A172 (cell line): ENCODE data around the gene TMPRSS3. TPM values are rescaled to one million over a fixed set of nuclear protein-coding genes. Genes with fewer than 3 reads are reported as not detected.

ENCODE experiments used
- DNase-seq: peaks from one replicate; pipeline ENCODE4 v3.0.0-alpha.2; 2015; ENCODE audit warnings: low spot score
- total RNA-seq: library from RNA; depleted of rRNA; stranded (reverse); fragments of >200 nt; shearing (Covaris generic); gene quantifications from 2 replicates; pipeline ENCODE4 v1.2.3, GENCODE V29; 2014; rRNA removed

Gene TMPRSS3
- total RNA-seq, 1 experiment from 2014 or later = 0.12 TPM

- no peak for DNase-seq
Measured at GRCh38 chr21:42337276-42337675, 58.6 kb downstream of the TMPRSS3 start.

GRCh38 chr21:42336054-42336453, 59.8 kb downstream of the TMPRSS3 start:
- peak; percentile 22 for DNase-seq

- no peak for DNase-seq
Measured at GRCh38 chr21:42332557-42333317, 63.1 kb downstream of the TMPRSS3 start.

GRCh38 chr21:42331660-42332059, 64.2 kb downstream of the TMPRSS3 start:
- DNase-seq = no peak

- DNase-seq = no peak
Measured at GRCh38 chr21:42330380-42331371, 65.2 kb downstream of the TMPRSS3 start.

- DNase-seq = no peak
Measured at GRCh38 chr21:42324896-42325295, 71.0 kb downstream of the TMPRSS3 start.

Other genes starting within 250 kb of the TMPRSS3 start
- 2.5 and 2.9 TPM in 2 replicates for gene ABCG1, start 176.9 kb downstream of the TMPRSS3 start, total RNA-seq
- gene TFF3, start 80.6 kb downstream of the TMPRSS3 start, total RNA-seq = not detected in 2 replicates
- not detected in 2 replicates for gene TFF2, start 45.1 kb downstream of the TMPRSS3 start, total RNA-seq
- not detected in 2 replicates for gene TFF1, start 29.5 kb downstream of the TMPRSS3 start, total RNA-seq
- gene UBASH3A, start 7.8 kb upstream of the TMPRSS3 start, total RNA-seq = not detected in 2 replicates
- gene RSPH1, start 100.2 kb upstream of the TMPRSS3 start, total RNA-seq = not detected in 2 replicates
- 1.1 and 1.6 TPM in 2 replicates for gene SLC37A1, start 117.8 kb upstream of the TMPRSS3 start, total RNA-seq